ENCODE results near the gene MAPK8.
A peak's percentile ranks its signal among the peaks of the same experiment; 100 is the strongest.

Gene MAPK8

DNA sequence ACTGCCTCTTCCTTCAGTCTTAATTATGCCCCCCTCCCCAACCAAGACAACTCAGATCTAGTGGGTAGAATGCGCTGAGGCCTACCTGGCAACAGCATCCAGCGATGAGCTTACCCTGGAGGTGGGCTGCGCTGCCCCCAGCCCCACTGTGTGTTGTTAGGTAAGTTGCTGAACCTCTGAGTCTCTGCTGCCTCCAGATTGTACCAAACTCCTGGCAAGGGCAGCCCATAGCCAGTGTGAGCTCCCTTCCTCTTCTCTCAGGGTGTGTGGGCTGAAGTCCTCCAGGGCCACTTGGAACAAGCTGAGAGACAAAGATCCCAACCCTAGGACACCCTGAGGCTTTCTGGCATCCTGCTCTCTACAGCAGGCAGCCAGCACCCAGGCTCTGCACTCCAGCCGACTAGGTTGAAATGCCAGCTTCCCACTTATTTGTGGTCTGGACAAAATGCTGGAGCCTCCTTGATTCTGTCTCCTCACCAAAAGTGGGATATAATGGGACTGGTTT is 163.1 kb downstream of the MAPK8 start:
- Histone ChIP-seq H3K36me3 (replicated peaks) (no peaks in the 10 kb centered on the region), H3K27ac (no peak overlapping the region), H3K27me3 (replicated peaks) (no peaks in the 10 kb centered on the region), H3K4me3 (ENCODE audit: low read depth, low read length) (no peak overlapping the region)
- in situ Hi-C loops (cut with HindIII; ENCODE audit: low pct_ligation_motif_present, low sequenced_read_pairs) = no loop called here
- DNase-seq = no peak
- TF ChIP-seq, protein P1, sequence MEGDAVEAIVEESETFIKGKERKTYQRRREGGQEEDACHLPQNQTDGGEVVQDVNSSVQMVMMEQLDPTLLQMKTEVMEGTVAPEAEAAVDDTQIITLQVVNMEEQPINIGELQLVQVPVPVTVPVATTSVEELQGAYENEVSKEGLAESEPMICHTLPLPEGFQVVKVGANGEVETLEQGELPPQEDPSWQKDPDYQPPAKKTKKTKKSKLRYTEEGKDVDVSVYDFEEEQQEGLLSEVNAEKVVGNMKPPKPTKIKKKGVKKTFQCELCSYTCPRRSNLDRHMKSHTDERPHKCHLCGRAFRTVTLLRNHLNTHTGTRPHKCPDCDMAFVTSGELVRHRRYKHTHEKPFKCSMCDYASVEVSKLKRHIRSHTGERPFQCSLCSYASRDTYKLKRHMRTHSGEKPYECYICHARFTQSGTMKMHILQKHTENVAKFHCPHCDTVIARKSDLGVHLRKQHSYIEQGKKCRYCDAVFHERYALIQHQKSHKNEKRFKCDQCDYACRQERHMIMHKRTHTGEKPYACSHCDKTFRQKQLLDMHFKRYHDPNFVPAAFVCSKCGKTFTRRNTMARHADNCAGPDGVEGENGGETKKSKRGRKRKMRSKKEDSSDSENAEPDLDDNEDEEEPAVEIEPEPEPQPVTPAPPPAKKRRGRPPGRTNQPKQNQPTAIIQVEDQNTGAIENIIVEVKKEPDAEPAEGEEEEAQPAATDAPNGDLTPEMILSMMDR (IDR thresholded peaks at IDR 0.05; ENCODE audit: low read depth, low read length, missing control alignments) = no peak

DNA sequence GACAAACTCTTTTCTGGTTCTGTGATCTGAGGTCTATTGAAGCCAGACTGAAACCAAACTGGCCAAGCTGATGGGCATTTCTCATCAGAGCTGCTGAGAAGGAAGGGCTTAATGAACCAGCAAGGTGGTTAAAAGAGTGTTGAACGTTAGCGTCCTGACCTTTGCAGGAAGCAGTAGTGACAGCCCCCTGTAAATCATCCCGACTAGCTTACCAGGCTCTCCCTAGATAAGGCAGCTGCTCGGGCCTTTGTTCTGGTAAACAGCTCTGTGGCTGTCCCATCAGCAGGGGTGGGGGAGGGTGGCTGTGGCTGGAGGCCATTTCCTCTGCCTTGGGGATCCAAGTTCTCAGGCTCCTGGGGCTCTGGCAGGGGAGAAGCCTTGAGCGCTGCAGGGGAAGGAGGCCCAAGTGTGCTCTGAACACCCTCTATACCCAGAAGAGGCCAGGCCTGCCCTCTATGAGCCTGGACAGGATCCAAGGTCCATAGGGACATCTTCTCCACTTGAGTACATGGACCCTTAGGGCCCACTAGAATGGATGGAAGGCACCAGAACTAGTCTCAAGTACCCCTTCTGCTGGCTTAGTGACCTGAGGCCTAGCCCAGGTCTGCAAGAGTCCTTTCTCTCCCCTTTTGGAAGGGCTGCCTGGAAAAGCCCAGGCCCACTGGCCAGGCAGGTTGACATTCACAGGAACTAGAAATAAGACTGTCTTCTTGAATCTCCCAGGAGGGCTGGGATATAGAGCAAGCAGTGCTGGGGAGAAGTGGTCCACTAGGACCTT is 163.8 kb downstream of the MAPK8 start:
- H3K36me3 ChIP-seq (replicated peaks) = no peaks in the 10 kb centered on the region
- in situ Hi-C loops (cut with HindIII; ENCODE audit: low pct_ligation_motif_present, low sequenced_read_pairs) = no loop called here
- TF ChIP-seq, protein P1 (IDR thresholded peaks at IDR 0.05; ENCODE audit: low read depth, low read length, missing control alignments) = no peak
- DNase-seq = no peak
- no peaks in the 10 kb centered on the region for H3K27me3 ChIP-seq (replicated peaks)
- no peak overlapping the region for H3K27ac ChIP-seq
- H3K4me3 ChIP-seq (ENCODE audit: low read depth, low read length) = no peak overlapping the region

DNA sequence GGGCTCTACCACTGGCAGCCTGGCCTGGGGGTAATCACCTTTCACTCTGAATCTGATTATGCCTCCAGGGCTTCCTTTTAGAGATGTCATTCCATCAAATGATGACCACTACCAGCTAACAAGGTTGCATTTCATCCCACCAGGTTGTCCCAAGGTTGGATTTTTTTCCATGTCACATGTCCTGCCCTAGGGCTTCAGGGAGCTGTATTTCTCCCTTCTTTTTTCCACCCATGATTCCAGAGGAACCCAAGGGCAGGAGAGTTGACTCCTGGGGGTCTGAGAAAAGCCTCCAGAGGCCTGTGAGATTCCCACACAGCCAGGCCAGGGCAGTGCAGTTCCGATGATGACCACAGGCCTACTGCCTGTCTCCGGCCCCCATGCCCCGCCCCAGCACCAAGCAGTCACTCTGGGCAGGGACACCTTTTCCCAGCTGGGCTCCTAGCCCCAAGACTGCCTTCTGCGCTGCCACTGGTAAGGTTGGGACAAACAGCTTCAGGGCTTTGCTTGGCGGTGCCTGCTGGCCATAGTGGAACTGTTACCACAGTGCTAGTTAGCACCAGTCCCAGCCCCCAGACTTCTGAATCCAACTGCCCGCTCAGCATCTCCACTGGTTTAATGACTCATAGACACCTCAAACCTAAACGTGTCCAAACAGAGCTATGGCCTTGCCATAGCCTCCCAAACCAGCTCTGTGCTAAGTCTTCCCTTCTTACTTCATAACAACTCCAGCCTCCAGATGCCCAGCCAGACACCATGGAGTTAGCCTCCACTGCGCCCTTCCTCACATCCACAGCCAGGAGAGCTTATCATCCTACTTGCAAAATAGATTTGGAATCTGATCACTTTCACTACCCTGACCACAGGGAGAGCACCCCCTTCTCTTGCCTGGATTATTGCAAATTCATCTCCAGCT is 164.7 kb downstream of the MAPK8 start:
- H3K27me3 ChIP-seq (replicated peaks) = no peaks in the 10 kb centered on the region
- no peaks in the 10 kb centered on the region for H3K36me3 ChIP-seq (replicated peaks)
- H3K4me3 ChIP-seq (ENCODE audit: low read depth, low read length) = no peak overlapping the region
- no peak overlapping the region for H3K27ac ChIP-seq
- DNase-seq = peak; percentile 8
- in situ Hi-C loops (cut with HindIII; ENCODE audit: low pct_ligation_motif_present, low sequenced_read_pairs) = no loop called here
- TF ChIP-seq, protein P1 (IDR thresholded peaks at IDR 0.05; ENCODE audit: low read depth, low read length, missing control alignments) = peak; percentile 42

DNA sequence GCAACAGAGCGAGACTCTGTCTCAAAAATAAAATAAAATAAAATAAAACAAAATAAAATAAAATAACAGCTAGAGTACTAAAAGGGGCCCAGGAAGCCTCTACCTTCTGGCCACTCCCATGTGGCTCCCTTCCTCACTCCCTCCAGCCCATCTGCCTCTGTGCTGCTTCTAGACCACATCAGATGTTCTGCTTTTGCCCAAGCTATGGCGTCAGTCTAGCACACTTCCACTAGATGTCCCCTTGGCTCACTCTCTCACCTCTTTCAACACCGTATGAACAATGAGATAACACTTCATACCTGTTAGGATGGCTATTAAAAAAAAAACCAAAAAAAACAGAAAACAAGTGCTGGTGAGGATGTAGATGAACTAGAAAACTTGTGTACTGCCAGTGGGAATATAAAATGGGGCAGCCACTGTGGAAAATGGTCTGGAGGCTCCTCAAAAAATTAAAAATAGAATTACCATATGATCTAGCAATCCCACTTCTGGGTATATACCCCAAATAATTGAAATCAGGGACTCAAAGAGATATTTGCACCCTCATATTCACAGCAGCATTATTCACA is 166.1 kb downstream of the MAPK8 start:
- TF ChIP-seq, protein P1 (IDR thresholded peaks at IDR 0.05; ENCODE audit: low read depth, low read length, missing control alignments) = no peak
- in situ Hi-C loops (cut with HindIII; ENCODE audit: low pct_ligation_motif_present, low sequenced_read_pairs) = no loop called here
- no peak overlapping the region for H3K27ac ChIP-seq
- DNase-seq = no peak
- H3K27me3 ChIP-seq (replicated peaks) = no peaks in the 10 kb centered on the region
- H3K36me3 ChIP-seq (replicated peaks) = no peaks in the 10 kb centered on the region
- no peak overlapping the region for H3K4me3 ChIP-seq (ENCODE audit: low read depth, low read length)

DNA sequence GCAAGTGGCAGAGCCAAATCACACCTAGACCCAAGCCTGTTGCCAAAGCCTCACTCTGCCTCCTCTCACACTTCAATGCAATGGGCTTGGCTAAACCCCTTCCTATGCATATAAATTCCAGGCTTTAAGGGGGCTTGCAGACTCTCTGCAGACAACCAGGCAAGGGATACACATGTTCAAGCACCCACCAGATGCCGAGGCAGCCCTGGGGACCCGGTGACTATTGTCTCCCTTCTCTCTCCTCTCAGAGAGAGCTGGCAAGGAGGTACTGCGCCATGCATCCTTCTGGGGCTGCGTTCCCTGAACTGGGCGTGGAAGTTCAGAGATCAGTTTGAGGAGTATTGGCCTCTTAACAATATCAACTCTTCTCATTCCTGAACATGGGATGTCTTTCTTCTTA is 167.2 kb downstream of the MAPK8 start:
- Histone ChIP-seq H3K27ac (no peak overlapping the region), H3K4me3 (ENCODE audit: low read depth, low read length) (no peak overlapping the region), H3K36me3 (replicated peaks) (no peaks in the 10 kb centered on the region), H3K27me3 (replicated peaks) (no peaks in the 10 kb centered on the region)
- DNase-seq = no peak
- TF ChIP-seq, protein P1 (IDR thresholded peaks at IDR 0.05; ENCODE audit: low read depth, low read length, missing control alignments) = no peak
- in situ Hi-C loops (cut with HindIII; ENCODE audit: low pct_ligation_motif_present, low sequenced_read_pairs) = no loop called here
